GM12872 (cell line): ENCODE results near the gene CCDC134.

Experiments
- CTCF ChIP-seq: IDR thresholded peaks from 3 replicates; pipeline ENCODE4 v1.5.1; 2011; ENCODE audit warnings: low read depth, mild to moderate bottlenecking, low read length, moderate library complexity; ENCODE audit not compliant: insufficient read depth

Gene CCDC134

GRCh38 chr22:41808400-41808799 is 7.9 kb downstream of the CCDC134 start:
- no peak for TF ChIP-seq CTCF

- no peak for TF ChIP-seq CTCF
Observed at GRCh38 chr22:41810022-41810421, 9.5 kb downstream of the CCDC134 start.

GRCh38 chr22:41812805-41813545 is 12.5 kb downstream of the CCDC134 start:
- no peak for TF ChIP-seq CTCF

- TF ChIP-seq CTCF: no peak
Observed at GRCh38 chr22:41813726-41814410, 13.4 kb downstream of the CCDC134 start.

GRCh38 chr22:41815716-41816115 is 15.2 kb downstream of the CCDC134 start:
- no peak for TF ChIP-seq CTCF

- no peak for TF ChIP-seq CTCF
Observed at GRCh38 chr22:41816241-41816640, 15.8 kb downstream of the CCDC134 start.

- no peak for TF ChIP-seq CTCF
Observed at GRCh38 chr22:41816871-41817270, 16.4 kb downstream of the CCDC134 start.
